A549 (cell line): ENCODE results near the gene TBCC.

Experiments used
- CEBPB ChIP-seq, 2 experiments: fragments of >200 bp in 1 of 2; sonication (Bioruptor Twin) in 1 of 2; formaldehyde crosslinking in 1 of 2; IDR thresholded peaks; 2 replicates each; pipeline ENCODE4 v1.6.1; 2012 to 2016
- EP300 ChIP-seq, 2 experiments: fragments of >200 bp; sonication (Bioruptor Twin); formaldehyde crosslinking; IDR thresholded peaks; 2 replicates in 1 of 2; 3 replicates in 1 of 2; pipeline ENCODE4 v1.6.1; 2016 to 2017
- ESRRA ChIP-seq: fragments of 150-350 bp; IDR thresholded peaks from 2 replicates; pipeline ENCODE4 v1.6.1; 2014; ENCODE audit warnings: mild to moderate bottlenecking, low read length, borderline replicate concordance
- FOSL2 ChIP-seq, 2 experiments: fragments of 450-650 bp in 1 of 2; fragments of >200 bp in 1 of 2; sonication (Bioruptor Twin) in 1 of 2; formaldehyde crosslinking; IDR thresholded peaks; 2 replicates each; pipeline versions ENCODE4 v1.5.0 to v1.6.1; 2016 to 2020; ENCODE audit warnings: mild to moderate bottlenecking in 1 of 2, moderate library complexity in 1 of 2
- GATA3 ChIP-seq: IDR thresholded peaks from 2 replicates; pipeline ENCODE4 v1.6.1; 2012; ENCODE audit warnings: borderline replicate concordance
- HOXB5 ChIP-seq: fragments of 250-450 bp; sonication (Bioruptor Pico); IDR thresholded peaks from 2 replicates; pipeline ENCODE4 v1.5.0; 2020; ENCODE audit warnings: mild to moderate bottlenecking, moderate library complexity
- MAFK ChIP-seq: fragments of 450-650 bp; IDR thresholded peaks from 2 replicates; pipeline ENCODE4 v1.6.1; 2014; ENCODE audit not compliant: partially characterized antibody
- MAZ ChIP-seq: fragments of 150-350 bp; IDR thresholded peaks from 2 replicates; pipeline ENCODE4 v1.6.1; 2014; ENCODE audit warnings: antibody characterized with exemption, low read depth, low read length, borderline replicate concordance
- NFE2L2 ChIP-seq: fragments of 150-350 bp; conservative IDR thresholded peaks from 2 replicates; pipeline ENCODE4 v1.6.1; 2014; ENCODE audit warnings: low read length
- RAD21 ChIP-seq, 2 experiments: fragments of >200 bp in 1 of 2; sonication (Bioruptor Twin) in 1 of 2; formaldehyde crosslinking in 1 of 2; IDR thresholded peaks in 1 of 2; conservative IDR thresholded peaks in 1 of 2; 2 replicates in 1 of 2; 3 replicates in 1 of 2; pipeline ENCODE4 v1.6.1; 2012 to 2018; ENCODE audit warnings: inconsistent platforms in 1 of 2
- TF ChIP-seq, protein P1 (sequence below): fragments of >200 bp; sonication (Bioruptor Twin); formaldehyde crosslinking; IDR thresholded peaks from 3 replicates; pipeline ENCODE4 v1.5.1; 2016
- TF ChIP-seq, protein P2 (sequence below): fragments of 250-450 bp; sonication (Bioruptor Pico); IDR thresholded peaks from 2 replicates; pipeline ENCODE4 v1.5.0; 2021; ENCODE audit warnings: mild to moderate bottlenecking, moderate library complexity, borderline replicate concordance

DNA sequence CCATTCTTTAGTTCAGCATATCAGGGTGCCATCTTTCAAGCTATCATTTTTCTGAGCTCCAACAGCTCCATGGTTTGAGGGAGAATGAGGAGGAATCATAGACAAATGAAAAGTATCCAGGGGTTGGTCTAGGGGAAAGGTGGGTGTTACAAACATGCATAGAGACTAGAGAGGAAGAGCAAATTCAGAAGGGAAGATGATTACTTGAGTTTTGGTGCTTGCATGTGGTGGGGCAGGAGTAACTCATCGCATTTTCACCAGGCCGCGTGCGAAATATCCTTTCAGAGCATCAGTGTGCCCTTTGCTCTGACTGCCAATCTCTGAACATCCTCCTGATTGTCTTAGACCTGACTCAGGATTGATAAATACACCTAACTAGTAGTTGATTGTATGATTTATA, 28.3 kb upstream of the TBCC start:
- TF ChIP-seq, protein P1, sequence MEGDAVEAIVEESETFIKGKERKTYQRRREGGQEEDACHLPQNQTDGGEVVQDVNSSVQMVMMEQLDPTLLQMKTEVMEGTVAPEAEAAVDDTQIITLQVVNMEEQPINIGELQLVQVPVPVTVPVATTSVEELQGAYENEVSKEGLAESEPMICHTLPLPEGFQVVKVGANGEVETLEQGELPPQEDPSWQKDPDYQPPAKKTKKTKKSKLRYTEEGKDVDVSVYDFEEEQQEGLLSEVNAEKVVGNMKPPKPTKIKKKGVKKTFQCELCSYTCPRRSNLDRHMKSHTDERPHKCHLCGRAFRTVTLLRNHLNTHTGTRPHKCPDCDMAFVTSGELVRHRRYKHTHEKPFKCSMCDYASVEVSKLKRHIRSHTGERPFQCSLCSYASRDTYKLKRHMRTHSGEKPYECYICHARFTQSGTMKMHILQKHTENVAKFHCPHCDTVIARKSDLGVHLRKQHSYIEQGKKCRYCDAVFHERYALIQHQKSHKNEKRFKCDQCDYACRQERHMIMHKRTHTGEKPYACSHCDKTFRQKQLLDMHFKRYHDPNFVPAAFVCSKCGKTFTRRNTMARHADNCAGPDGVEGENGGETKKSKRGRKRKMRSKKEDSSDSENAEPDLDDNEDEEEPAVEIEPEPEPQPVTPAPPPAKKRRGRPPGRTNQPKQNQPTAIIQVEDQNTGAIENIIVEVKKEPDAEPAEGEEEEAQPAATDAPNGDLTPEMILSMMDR, result no peak
- TF ChIP-seq, protein P2, sequence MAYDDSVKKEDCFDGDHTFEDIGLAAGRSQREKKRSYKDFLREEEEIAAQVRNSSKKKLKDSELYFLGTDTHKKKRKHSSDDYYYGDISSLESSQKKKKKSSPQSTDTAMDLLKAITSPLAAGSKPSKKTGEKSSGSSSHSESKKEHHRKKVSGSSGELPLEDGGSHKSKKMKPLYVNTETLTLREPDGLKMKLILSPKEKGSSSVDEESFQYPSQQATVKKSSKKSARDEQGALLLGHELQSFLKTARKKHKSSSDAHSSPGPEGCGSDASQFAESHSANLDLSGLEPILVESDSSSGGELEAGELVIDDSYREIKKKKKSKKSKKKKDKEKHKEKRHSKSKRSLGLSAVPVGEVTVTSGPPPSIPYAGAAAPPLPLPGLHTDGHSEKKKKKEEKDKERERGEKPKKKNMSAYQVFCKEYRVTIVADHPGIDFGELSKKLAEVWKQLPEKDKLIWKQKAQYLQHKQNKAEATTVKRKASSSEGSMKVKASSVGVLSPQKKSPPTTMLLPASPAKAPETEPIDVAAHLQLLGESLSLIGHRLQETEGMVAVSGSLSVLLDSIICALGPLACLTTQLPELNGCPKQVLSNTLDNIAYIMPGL (CRISPR knock-in tag), result no peak
- TF ChIP-seq CEBPB (IDR thresholded peaks at IDR 0.05) (no peak), EP300 (IDR thresholded peaks at IDR 0.05) (no peak), NFE2L2 (no peak), MAZ (no peak), FOSL2 (IDR thresholded peaks at IDR 0.05) (no peak), FOSL2 (CRISPR knock-in tag; IDR thresholded peaks at IDR 0.05) (no peak), ESRRA (no peak), GATA3 (no peak), MAFK (no peak), HOXB5 (CRISPR knock-in tag) (no peak), RAD21 (conservative IDR thresholded peaks at IDR 0.05 in 1 of 2, IDR thresholded peaks at IDR 0.05 in 1 of 2) (no peak)
